WTC11 (cell line): ENCODE results near the gene LTBP1. TPM values are rescaled to one million over a fixed set of nuclear protein-coding genes. Genes with fewer than 3 reads are reported as not detected.
"Not testable (repeated sequence)": the region's sequence is repeated elsewhere in the genome, so short reads cannot be mapped to it uniquely, and the experiment has no call there.

Source experiments
- ATAC-seq: fragments of 200-7000 bp; cut with Tn5 transposase; 2 replicates; pipeline ENCODE4 v1.10.0; 2021; ENCODE audit warnings: mild to moderate bottlenecking, moderate library complexity
- CTCF ChIA-PET: fragments of 300-600 bp; sonication (Branson Sonifier 250); formaldehyde crosslinking; loops from one replicate; lab custom pipeline; 2021; ENCODE audit warnings: antibody characterized with exemption; lab: Charles Lee
- POLR2A ChIA-PET: fragments of 350-600 bp; sonication (Branson Sonifier 250); formaldehyde crosslinking; loops from one replicate; lab custom pipeline; 2021; ENCODE audit warnings: antibody characterized with exemption; lab: Charles Lee
- DNase-seq: peaks from one replicate; pipeline ENCODE4 v3.0.0; 2021; ENCODE audit warnings: low spot score
- H3K27ac Mint-ChIP-seq: 2 replicates; pipeline ENCODE4 v1.8.0; 2021; ENCODE audit warnings: mixed read lengths
- H3K27me3 Mint-ChIP-seq: 2 replicates; pipeline ENCODE4 v1.8.0; 2021; ENCODE audit warnings: low read depth, mild to moderate bottlenecking, moderate library complexity, mixed read lengths
- H3K36me3 Mint-ChIP-seq: 2 replicates; pipeline ENCODE4 v1.8.0; 2021; ENCODE audit warnings: mixed read lengths
- H3K4me1 Mint-ChIP-seq: 2 replicates; pipeline ENCODE4 v1.8.0; 2022; ENCODE audit warnings: mixed read lengths
- H3K4me3 Mint-ChIP-seq: 2 replicates; pipeline ENCODE4 v1.8.0; 2021; ENCODE audit warnings: mild to moderate bottlenecking, moderate library complexity, mixed read lengths
- H3K9me3 Mint-ChIP-seq: 2 replicates; pipeline ENCODE4 v1.8.0; 2021; ENCODE audit warnings: mixed read lengths
- ATF3 ChIP-seq: sonication (generic); formaldehyde crosslinking; conservative IDR thresholded peaks from 2 replicates; pipeline ENCODE4 v1.8.1; 2022; ENCODE audit warnings: mild to moderate bottlenecking, missing genetic modification reagents
- CTCF ChIP-seq: fragments of 200-600 bp; IDR thresholded peaks from 2 replicates; pipeline ENCODE4 v1.8.0; 2022; ENCODE audit warnings: antibody characterized with exemption
- ELF4 ChIP-seq: sonication (generic); formaldehyde crosslinking; IDR thresholded peaks from 2 replicates; pipeline ENCODE4 v1.8.1; 2022; ENCODE audit warnings: low read depth, mild to moderate bottlenecking, moderate library complexity, missing genetic modification reagents
- ERG ChIP-seq: fragments of 250-450 bp; sonication (Bioruptor Pico); IDR thresholded peaks from 2 replicates; pipeline ENCODE4 v1.8.0; 2021; ENCODE audit warnings: mild to moderate bottlenecking
- FOXK1 ChIP-seq: sonication (generic); formaldehyde crosslinking; IDR thresholded peaks from 2 replicates; pipeline ENCODE4 v1.8.0; 2022; ENCODE audit warnings: mild to moderate bottlenecking, moderate library complexity, missing genetic modification reagents
- GABPB1 ChIP-seq: sonication (generic); formaldehyde crosslinking; IDR thresholded peaks from 2 replicates; pipeline ENCODE4 v1.8.1; 2023; ENCODE audit warnings: mild to moderate bottlenecking, missing genetic modification reagents
- IRF1 ChIP-seq: sonication (generic); formaldehyde crosslinking; IDR thresholded peaks from 2 replicates; pipeline ENCODE4 v1.8.0; 2023; ENCODE audit warnings: missing genetic modification reagents
- IRF2 ChIP-seq: sonication (generic); formaldehyde crosslinking; IDR thresholded peaks from 2 replicates; pipeline ENCODE4 v1.8.0; 2022; ENCODE audit warnings: low read depth, missing genetic modification reagents, borderline replicate concordance
- KAT7 ChIP-seq: sonication (generic); formaldehyde crosslinking; IDR thresholded peaks from 2 replicates; pipeline ENCODE4 v1.8.1; 2023; ENCODE audit warnings: missing genetic modification reagents, mild to moderate bottlenecking, borderline replicate concordance
- MAX ChIP-seq: sonication (generic); formaldehyde crosslinking; IDR thresholded peaks from 2 replicates; pipeline ENCODE4 v1.8.0; 2022; ENCODE audit warnings: mild to moderate bottlenecking, missing genetic modification reagents
- MYBL2 ChIP-seq: sonication (generic); formaldehyde crosslinking; IDR thresholded peaks from 2 replicates; pipeline ENCODE4 v1.8.1; 2023; ENCODE audit warnings: mild to moderate bottlenecking, moderate library complexity, missing genetic modification reagents
- NR1H2 ChIP-seq: sonication (generic); formaldehyde crosslinking; IDR thresholded peaks from 2 replicates; pipeline ENCODE4 v1.9.0; 2021; ENCODE audit warnings: mild to moderate bottlenecking, moderate library complexity, missing genetic modification reagents
- NR2C2 ChIP-seq: sonication (generic); formaldehyde crosslinking; IDR thresholded peaks from 2 replicates; pipeline ENCODE4 v1.8.0; 2022; ENCODE audit warnings: mild to moderate bottlenecking, missing genetic modification reagents
- SMAD3 ChIP-seq: sonication (generic); formaldehyde crosslinking; IDR thresholded peaks from 2 replicates; pipeline ENCODE4 v1.8.0; 2022; ENCODE audit warnings: missing genetic modification reagents, mild to moderate bottlenecking, borderline replicate concordance
- SMAD4 ChIP-seq: sonication (generic); formaldehyde crosslinking; IDR thresholded peaks from 2 replicates; pipeline ENCODE4 v1.8.0; 2022; ENCODE audit warnings: mild to moderate bottlenecking, missing genetic modification reagents
- TEAD1 ChIP-seq: sonication (generic); formaldehyde crosslinking; IDR thresholded peaks from 2 replicates; pipeline ENCODE4 v1.8.0; 2022; ENCODE audit warnings: mild to moderate bottlenecking, missing genetic modification reagents
- ZNF416 ChIP-seq: fragments of 250-450 bp; sonication (Bioruptor Pico); IDR thresholded peaks from 2 replicates; pipeline ENCODE4 v1.9.0; 2021; ENCODE audit warnings: mild to moderate bottlenecking, inconsistent platforms
- total RNA-seq: library from RNA; stranded (reverse); gene quantifications from 3 replicates; pipeline ENCODE4 v1.2.3, GENCODE V29; 2021

The LTBP1 gene
- total RNA-seq, 1 experiment from 2014 or later = 33.6 TPM

- no peaks in the 10 kb centered on the region for H3K36me3 Mint-ChIP-seq
- no peak overlapping the region for H3K4me3 Mint-ChIP-seq
- TF ChIP-seq ATF3 (CRISPR knock-in tag) = no peak
- DNase-seq (no peak), ATAC-seq (no peak)
- POLR2A ChIA-PET = no interaction called here
- H3K27ac Mint-ChIP-seq = no peak overlapping the region; the same call in 1 of the 2 replicates
- CTCF ChIA-PET = no interaction called here
- H3K4me1 Mint-ChIP-seq = peaks cover 15% of the 10 kb centered on the region
- no peaks in the 10 kb centered on the region for H3K27me3 Mint-ChIP-seq
- no peaks in the 10 kb centered on the region for H3K9me3 Mint-ChIP-seq
Measured at GRCh38 chr2:33437815-33438214, 491.1 kb downstream of the LTBP1 start.

- CTCF ChIA-PET = interaction anchor here (0.6 to 1.7 kb wide), 21 partner anchors 9 to 668 kb away, joined by 3 to 19 read pairs (median 4); partner anchors contain the start of gene LTBP1
- peaks cover 12% of the 10 kb centered on the region for H3K4me1 Mint-ChIP-seq
- H3K9me3 Mint-ChIP-seq = no peaks in the 10 kb centered on the region
- DNase-seq (peak; percentile 52), ATAC-seq (peak; percentile 96)
- POLR2A ChIA-PET = no interaction called here
- H3K4me3 Mint-ChIP-seq = no peak overlapping the region
- no peaks in the 10 kb centered on the region for H3K27me3 Mint-ChIP-seq
- H3K27ac Mint-ChIP-seq = no peak overlapping the region
- H3K36me3 Mint-ChIP-seq = no peaks in the 10 kb centered on the region
- TF ChIP-seq IRF2 = no peak
- no peak for TF ChIP-seq ZNF416 (CRISPR knock-in tag)
- TF ChIP-seq CTCF = peak; percentile 19; the same call in 1 of the 2 replicates
Measured at GRCh38 chr2:33441235-33441810, 494.6 kb downstream of the LTBP1 start.

- Mint-ChIP-seq H3K27ac (peak overlapping the region; percentile 57; the same call in 1 of the 2 replicates), H3K4me1 (peaks cover 10% of the 10 kb centered on the region)
- H3K27me3 Mint-ChIP-seq, H3K36me3 Mint-ChIP-seq, ATAC-seq, H3K4me3 Mint-ChIP-seq, POLR2A ChIA-PET, DNase-seq, H3K9me3 Mint-ChIP-seq: not testable (repeated sequence)
- CTCF ChIA-PET = interaction anchor here (0.9 to 1.7 kb wide), 3 partner anchors 9 to 35 kb away, joined by 3 to 10 read pairs (median 5); no protein-coding TSS in a partner anchor
Measured at GRCh38 chr2:33442052-33442451, 495.3 kb downstream of the LTBP1 start.

GRCh38 chr2:33442528-33443079 lies 495.9 kb downstream of the LTBP1 start:
- peaks cover 10% of the 10 kb centered on the region for H3K4me1 Mint-ChIP-seq
- no peaks in the 10 kb centered on the region for H3K9me3 Mint-ChIP-seq
- peak overlapping the region; percentile 57; the same call in 1 of the 2 replicates for H3K27ac Mint-ChIP-seq
- no peaks in the 10 kb centered on the region for H3K36me3 Mint-ChIP-seq
- ChIA-PET CTCF (interaction anchor here (1.7 kb wide), 1 partner anchor 10 kb away, joined by 10 read pairs; no protein-coding TSS in a partner anchor), POLR2A (no interaction called here)
- TF ChIP-seq ERG (CRISPR knock-in tag) (no peak), ELF4 (CRISPR knock-in tag) (no peak), MAX (CRISPR knock-in tag) (no peak), NR2C2 (CRISPR knock-in tag) (no peak), IRF1 (CRISPR knock-in tag) (no peak), TEAD1 (no peak), SMAD4 (CRISPR knock-in tag) (no peak), KAT7 (CRISPR knock-in tag) (no peak), FOXK1 (CRISPR knock-in tag) (no peak), MYBL2 (CRISPR knock-in tag) (no peak), GABPB1 (CRISPR knock-in tag) (no peak), NR1H2 (CRISPR knock-in tag) (no peak), SMAD3 (CRISPR knock-in tag) (no peak)
- H3K4me3 Mint-ChIP-seq = no peak overlapping the region
- H3K27me3 Mint-ChIP-seq = no peaks in the 10 kb centered on the region
- DNase-seq (no peak), ATAC-seq (no peak)
